Stimulated activated CD4-positive, alpha-beta T cell treated with anti-CD3 and anti-CD28 coated beads, Interleukin-1b, Interleukin-23, amount 100 ng/mL, for 1 hour (primary cell): ENCODE measurements around the gene DNAH7.

Source experiments
- DNase-seq, 2 donors: peaks; one replicate each; pipeline ENCODE4 v3.0.0-alpha.2; 2020; ENCODE audit warnings: low read depth in 2 of 2

Gene DNAH7

DNA sequence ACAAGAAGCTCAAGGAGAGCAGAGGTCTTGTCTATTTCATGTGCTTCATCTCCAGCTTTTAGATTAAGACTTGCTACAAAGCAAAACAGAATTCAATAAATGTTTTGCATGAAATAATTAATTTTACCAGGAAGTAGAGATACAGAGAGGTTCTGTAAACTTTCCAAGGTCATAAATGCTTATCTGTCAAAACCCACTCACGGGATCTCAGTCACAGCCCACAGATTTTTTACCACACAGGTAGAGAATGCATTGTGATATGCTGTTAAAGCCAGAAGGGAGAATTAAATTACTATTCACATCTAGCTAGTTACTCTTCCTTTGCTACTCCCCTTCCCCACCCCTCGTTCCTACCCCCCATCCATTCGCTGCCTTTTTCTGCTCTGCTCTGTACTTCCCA is 205.5 kb downstream of the DNAH7 start:
- DNase-seq = no peak

DNA sequence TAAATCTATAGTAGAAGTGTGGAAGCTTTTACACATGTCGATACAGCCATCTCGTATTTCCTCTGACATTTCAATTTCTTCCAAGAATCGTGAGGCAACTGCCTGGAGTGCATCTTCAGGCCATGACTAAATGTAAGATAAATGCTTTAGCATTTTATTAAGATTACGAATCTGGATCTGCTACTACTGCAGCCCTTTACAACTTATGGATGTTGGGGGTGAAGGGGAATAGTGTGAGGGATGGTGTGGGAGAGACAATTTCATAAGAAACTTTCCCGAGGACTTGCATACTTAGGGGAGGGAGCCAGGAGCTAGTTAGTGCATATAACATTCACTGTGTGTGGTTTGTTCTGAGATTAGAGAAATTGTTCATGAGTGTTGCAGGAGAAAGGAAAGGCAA is 206.8 kb downstream of the DNAH7 start:
- no peak for DNase-seq

DNA sequence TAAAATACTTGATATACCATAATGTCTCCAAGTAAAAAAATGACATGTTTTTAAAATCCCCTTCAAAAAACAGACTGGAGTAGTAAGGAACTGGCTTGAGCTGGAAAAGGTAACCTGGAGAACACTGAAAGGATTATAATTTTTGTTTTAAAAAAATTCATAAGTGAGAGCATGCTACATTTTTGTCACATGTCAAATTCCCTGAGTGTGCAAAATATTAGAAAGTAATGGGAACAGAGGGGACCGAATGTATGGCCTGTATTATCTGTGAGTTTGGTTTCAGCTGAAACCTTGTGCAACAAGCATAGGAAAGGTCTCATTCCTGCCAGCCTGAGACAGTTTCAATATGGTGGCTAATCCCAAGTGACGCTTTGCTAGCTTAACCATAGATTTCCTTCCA is 209.1 kb downstream of the DNAH7 start:
- no peak for DNase-seq

DNA sequence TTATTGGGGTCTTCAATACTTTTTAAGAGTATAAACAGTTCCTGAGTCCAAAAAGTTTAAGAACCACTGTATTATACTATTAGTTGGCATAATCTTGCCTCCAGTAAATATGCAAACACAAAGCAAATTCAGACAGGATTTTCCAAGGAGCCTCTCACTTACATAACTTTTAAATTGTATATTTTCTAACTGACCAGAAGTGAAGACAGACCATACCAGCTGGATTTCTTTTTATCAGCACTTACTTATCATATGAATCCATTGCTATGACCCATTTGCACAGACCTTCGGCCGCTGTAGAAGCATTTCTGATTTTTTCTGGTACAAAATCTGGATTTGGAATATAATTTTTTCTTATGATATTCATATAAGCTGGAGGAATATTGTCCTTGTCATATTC is 211.5 kb downstream of the DNAH7 start:
- no peak for DNase-seq

DNA sequence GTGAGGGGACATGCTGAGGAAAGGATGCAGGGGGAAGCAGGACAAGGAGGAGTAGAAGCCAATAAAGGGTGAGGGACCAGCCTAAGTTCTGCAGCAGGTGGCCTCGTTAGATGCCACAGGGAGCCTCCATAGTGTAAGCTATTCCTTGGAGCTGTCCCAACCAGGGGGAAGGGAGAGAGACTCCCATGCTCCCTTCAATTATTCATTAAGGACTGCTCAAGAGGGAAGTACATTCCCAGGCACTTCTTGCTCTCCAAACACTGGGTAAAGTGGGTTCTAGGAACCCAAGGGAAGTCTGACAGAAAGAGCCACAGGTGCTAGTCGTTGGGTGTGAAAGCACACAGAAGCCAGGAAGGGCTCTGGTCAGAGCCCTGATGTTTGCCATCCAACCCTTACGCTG is 217.9 kb downstream of the DNAH7 start:
- DNase-seq = no peak

DNA sequence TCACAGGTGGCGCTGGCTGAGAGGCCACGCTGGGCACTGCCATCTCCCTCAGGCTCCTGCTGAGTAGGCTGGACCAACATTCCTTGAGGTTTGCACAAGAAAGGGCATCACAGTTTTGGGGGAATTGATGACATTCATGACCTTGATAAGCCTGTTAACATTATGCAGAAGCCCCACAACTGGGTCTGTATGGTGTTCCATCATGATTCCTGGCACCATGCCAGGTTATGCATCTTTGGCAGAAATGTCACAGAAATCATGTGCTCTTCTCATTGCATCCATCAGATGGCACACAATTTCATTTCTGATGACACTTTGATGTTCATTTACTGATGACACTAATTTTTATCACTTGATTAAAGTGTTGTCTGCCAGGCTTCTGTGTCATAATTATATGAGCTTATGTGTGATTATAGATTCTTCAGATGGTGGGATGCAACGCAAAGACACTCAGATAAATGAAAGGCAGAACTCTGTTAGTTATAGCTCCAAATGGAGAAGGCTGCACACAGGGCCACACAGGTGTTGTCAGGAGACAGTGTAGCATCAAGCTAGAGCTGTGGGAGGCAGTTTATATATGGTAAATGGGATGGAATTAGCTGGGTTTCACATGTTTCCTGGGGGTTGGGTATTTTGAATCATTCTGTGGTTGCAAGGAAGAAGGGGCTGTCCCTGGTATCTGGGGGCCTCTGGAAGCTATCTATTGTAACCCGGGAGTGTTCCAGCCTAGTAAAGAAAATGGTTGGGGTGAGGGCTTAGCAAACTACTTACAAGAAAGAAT is 220.3 kb downstream of the DNAH7 start:
- no peak for DNase-seq

DNA sequence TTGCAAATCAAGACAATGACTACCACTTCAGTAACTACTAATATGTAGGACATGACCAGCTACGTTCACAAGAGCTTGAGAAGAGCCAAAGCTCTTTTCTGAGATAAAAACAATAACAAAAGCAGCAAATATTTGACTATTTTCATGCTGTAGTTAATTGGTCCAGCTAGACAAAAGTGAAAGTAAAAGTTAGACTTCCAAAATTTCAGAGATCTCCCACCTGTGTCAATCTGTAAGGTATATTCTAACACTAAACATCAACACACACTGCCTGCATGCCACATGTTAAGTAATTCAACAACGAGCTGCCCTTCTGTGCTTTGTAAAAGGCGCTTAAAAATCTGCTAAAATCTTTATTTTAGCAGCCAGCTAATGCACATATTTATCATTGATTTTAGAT is 225.7 kb downstream of the DNAH7 start:
- no peak for DNase-seq

DNA sequence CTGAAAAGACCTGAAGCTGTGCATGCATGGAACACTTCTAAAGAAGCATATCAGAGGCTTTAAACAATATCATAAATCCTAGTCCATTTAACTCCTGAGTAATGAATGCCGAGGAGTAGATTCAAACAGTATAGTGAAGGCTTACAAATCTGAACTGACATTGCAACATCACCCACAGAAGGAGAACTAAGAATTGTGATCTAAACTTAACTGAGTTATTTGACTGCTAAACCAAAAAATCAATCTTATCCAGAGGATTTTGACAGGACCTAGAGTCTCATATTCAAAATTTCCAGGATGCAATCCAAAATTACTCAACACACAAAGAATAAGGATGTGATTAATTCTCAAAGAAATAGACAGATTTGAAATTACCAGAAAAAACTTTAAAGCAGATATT is 230.6 kb downstream of the DNAH7 start:
- no peak for DNase-seq

DNA sequence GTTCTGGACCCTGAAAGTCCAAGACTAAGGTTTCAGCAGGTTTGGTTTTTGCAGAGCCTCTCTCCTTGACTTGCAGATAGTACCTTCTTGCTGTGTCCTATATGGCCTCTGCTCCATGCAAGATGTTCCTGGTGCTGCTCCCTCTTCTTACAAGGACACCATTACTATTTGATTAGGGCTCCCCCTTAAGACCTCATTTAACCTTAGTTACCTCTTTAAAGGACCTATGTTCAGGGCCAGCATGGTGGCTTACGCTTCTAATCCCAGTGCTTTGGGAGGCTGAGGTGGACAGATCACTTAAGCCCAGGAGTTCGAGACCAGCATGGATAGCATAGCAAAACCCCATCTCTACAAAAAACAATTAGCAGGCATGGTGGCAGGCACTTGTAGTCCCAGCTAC is 232.6 kb downstream of the DNAH7 start:
- DNase-seq = no peak

DNA sequence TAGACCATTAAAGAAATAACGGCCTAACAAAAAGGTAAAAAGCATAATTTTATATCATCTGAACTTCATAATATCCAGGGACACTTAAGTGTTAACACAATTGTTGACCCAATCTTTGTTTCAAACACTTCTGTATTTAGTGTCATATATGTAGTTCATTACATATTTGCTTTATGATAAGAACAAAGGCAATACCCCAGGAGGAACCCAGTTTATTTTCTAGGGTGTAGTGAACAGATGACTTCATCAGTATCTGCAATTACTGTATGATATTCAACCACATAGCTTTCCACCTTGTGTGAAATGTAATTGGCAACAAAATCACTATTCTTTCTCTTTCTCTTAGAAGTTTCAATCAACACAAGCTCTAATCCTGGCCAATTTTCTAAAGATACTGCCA is 233.8 kb downstream of the DNAH7 start:
- DNase-seq = no peak

DNA sequence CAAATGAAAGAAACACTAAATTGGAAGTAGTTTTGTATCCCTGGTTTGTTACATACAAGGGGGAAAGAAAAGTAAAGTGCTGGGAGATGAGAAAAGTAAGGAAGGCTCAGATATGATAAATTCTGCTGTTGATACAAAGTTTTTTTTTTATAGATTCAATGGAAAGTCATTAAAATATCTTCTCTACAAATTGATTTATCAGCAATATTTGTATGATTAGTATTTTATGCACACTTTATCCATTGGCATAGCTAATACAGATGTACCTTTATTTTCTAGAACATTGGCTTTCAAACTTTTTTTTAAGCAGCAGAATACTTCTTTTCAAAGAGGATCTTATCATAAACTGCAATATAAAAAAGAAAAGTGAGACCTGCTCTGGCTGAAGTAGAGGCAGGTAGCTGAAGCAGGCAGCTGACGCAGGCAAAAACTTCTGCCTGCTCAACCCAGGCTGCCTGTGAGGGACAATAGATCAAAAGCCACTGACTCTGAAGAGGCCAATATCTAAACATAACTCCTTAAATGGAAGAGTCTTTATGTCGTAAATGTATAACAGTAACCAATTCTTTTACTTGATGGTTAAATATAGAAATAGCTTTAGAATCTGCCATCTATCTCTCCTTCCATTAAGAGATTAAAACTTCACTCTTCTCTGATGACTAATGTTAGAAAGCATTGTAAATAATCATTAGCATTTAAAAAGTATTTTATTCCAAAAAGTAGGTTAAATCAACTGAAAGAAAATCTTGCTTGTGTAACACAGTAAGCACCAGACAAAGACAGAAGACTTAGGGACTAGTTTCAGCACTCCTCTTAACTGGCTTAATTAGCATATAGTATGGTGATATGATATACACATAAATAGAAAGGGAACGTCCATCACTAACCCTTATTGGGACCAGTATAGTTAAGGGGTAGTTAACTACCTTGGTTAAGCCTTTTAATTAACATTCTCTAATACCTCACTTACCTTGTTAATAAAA is 237.4 kb downstream of the DNAH7 start:
- no peak for DNase-seq

DNA sequence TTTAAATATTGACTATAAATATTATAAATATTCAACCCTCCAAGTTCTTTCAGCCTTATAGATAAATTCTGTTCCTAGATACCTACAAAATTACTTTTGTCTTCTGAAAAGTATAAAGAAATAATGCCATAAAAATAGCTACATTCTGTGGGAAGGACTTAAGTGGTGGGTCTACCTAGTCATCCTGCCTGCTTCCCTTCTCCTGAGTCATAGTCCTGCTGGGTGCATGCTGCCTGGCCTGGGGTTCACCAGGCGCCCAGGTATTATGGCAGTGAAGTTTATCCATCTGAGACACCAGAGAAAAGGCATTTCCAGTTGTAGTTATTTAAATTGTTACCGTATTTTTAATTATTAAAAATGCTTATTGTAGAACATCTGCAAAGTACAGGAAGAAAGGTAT is 244.2 kb downstream of the DNAH7 start:
- DNase-seq = no peak

DNA sequence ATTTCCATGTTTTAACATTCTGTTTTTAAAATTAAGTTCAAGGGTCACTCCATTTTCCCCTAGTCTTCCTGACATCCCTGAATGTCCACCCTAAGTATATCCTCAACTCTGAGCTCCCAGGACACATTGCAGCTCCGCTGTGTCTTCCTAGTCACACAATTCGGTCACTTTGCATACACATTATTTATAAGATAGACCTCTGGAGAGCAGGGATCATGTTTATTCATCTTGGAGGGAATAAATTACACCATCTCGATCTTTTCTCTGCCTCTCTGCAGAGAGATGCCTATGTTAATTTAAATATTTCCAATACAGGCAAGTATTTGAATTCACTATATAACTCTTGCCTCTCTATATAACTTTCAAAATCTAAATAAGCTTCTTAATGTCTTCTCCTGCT is 245.4 kb downstream of the DNAH7 start:
- no peak for DNase-seq

DNA sequence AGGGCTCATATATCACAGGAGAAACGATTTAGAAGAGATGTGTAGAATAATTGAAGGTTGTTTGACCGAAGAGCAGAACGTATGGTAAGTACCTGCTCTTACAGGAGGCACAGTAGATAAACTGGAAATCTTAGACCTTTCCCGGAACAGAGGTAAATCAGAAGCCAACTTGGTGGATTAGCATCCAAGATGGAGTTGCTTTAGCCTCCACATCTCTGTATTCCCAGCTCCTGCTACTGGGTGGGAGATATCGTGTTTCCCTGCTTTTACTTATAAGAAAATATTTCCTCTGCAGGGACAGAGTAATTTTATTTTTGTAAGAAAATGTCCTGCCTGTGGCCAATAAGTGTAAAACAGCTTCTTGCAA is 247.1 kb downstream of the DNAH7 start:
- DNase-seq = no peak

DNA sequence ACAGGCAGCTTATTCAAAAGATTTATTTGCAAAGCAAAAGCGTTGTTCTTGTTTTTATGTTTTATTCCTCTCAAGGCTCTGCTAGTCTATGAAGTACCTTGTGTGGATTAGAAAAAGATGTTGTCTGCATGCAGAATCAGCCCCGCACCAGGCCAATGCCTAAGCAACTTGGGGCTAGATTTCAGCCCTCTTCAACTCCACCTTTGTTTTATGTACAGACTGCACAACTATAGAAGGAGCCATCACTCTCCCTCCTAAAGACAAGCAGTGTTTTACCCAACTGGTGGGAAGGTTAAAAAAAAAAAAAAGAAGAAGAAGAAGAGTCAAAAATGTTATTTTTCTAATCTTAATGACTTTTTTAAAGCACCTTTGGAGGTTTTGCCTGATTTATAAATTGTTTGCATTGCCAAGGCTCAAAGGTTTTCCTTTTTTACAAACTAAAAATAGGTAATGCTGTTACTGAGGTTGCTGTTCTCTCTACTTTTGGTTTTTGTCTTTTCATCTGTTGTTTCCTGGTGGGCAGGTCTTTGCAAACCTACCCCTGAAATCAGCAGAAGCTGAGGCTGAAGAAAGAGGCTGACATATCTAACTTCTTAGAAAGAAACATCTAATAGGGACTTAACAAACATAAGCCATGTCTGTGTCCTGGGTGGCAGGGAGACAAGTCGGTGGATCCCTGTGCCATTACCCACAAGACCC is 247.6 kb downstream of the DNAH7 start:
- no peak for DNase-seq

DNA sequence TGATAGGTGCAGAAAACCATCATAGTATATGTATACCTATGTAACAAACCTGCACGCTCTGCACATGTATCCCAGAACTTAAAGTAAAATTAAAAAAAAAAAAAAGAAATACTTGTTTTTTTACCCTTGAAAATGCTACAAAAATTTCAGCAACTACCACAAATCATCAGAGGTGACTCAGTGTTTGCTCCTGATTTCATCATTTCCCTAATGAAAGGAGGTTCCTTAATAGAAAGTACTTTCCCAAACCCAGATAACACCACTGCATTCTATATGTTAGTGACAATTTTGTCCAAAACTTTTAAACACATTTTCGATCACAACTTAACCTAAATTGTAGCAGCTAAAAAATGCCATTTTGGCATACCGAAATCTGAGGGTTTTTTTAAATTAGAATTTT is 248.3 kb downstream of the DNAH7 start:
- DNase-seq = no peak

DNA sequence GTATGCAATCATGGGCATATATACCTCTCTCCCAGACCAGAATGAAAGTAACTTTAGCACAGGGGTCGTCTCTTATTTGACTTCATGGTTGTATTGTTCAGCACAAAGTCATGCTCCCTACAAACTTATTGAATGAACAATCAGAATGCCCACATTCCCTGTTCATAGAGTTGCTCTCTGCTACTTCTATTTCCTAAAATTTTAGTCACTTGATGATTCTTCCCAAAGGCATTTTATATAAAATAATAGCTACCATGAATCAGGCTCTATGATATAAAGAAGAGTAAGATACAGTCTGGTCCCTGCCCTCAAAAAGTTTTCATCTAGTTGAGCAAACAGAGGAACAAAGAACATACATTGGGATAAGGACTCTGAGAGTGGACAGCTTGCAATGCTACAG is 249.4 kb downstream of the DNAH7 start:
- no peak for DNase-seq

DNA sequence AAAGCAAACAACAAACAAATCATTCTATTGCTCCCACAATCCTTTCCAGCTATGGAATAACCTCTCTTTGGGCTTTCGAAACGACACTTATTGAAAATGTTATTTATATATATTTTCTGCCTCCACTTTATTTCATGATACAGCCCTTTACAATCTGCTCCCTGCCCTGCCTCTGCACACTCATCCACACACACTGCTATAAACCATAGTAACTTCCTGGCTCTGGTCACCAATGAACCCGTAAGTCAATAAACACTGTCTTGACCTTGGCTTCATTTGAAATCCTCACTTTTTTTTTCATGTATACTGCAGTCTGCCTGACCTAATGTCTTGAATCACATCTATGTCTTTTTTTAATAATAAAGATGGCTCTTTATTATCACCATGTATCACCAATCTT is 250.1 kb downstream of the DNAH7 start:
- DNase-seq = no peak

DNA sequence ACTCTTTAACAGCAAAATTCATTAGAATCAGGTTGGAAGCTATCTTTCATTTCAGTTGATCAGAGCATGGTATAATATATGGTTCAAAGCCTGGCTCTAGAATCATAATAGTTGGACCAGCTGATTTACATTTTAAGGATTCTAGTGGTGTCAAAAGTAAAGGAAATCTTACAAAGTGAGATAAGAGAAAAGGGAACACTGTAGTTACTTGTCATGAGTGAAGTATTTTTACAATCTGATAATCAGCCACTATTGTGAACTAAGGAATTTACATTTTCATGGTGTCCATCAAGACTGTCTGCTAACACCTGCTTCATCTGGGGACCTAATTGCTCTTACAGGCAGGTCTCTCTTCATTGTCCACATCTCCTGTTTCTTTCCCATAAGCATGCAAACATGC is 250.5 kb downstream of the DNAH7 start:
- no peak for DNase-seq

DNA sequence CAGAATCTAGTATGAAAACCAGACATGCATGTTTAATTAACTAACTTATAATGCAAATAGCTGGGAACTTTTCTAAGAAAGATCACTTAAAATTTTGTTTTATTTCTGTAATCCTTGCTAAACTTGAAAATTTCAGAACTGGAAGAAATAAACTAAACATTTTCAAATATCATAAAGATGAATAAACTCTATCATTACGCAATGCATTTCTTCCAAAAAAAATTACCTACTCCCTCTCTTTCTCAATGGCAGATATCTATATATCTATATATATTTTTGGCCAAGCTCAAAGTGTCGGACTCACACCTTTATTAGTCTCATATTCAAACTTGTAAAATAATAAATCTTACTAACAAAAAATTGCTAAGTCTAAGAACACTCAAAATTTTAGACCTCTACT is 253.6 kb downstream of the DNAH7 start:
- no peak for DNase-seq

DNA sequence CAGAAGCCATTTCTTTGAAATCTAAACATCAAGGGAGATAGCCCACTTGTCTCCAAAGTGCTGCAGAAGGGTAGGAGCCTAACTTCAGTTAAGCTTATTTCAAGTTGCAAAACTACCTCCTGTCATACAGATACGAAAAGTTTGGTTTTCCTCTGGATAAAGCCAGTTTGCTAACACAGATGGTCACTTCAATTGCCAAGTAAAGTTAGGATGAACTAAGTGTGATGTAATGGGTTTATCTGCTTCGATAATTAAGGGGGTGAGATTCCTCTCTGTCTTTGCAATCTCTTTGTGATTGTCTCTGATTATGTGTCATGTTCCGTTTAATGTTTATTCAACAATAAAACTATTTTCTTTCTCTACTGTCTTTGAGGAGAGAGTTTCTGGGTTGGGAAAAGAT is 255.2 kb downstream of the DNAH7 start:
- no peak for DNase-seq

DNA sequence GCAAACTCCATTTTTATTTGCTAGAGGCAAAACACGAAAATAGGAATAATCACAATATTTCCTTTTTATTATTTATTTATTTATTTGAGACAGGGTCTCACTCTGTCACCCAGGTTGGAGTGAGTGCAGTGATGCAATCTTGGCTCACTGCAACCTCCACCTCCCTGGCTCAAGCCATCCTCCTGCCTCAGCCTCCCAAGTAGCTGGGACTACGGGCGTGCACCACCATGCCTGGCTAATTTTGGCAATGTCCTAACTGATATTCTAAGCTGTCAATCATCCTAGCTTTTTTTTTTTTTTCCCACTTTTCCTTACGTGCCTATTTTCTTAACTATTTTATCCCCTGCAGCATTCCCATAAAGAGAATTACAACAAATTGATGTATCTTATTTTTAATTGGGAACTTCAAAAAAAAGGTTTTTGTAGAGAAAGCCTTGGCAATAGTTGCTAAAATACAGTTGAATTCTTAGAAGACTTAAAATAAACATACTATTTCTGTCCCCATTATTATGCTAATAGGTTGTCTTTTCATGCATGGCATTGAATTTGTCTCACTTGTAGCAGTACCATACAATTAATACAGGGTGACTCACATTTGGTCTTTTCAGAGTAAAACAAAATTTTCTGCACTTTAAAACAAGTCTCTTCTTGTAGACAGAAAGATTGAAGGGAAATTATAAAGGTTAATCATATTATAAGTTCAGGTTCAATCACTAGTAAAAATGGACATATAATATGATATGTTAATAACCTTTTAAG is 258.1 kb downstream of the DNAH7 start:
- no peak for DNase-seq
